Upper lobe of left lung (tissue), 6 donors: ENCODE data around the gene SCN10A. TPM values are rescaled to one million over a fixed set of nuclear protein-coding genes. Genes with fewer than 3 reads are reported as not detected.

Experiments used
- ATAC-seq, 2 donors: fragments of 200-7000 bp; cut with Tn5 transposase; one replicate each; pipeline ENCODE4 v1.9.1; 2022; ENCODE audit warnings: mild to moderate bottlenecking in 2 of 2, moderate library complexity in 2 of 2; ENCODE audit not compliant: low FRiP score in 2 of 2
- DNase-seq, 2 donors: peaks; one replicate each; pipeline ENCODE4 v3.0.0-alpha.2; 2019 to 2020
- H3K27ac ChIP-seq, 4 donors: fragments of 200-600 bp; sonication (generic); one replicate each; pipeline ENCODE4 v1.5.1; 2016 to 2019
- H3K27me3 ChIP-seq, 4 donors: fragments of 200-600 bp; sonication (generic); one replicate each; pipeline ENCODE4 v1.5.1; 2017 to 2019
- H3K36me3 ChIP-seq, 4 donors: fragments of 200-600 bp; sonication (generic); one replicate each; pipeline ENCODE4 v1.5.1; 2016 to 2019
- H3K4me1 ChIP-seq, 4 donors: fragments of 200-600 bp; sonication (generic); one replicate each; pipeline ENCODE4 v1.5.1; 2018 to 2019
- H3K4me3 ChIP-seq, 4 donors: fragments of 200-600 bp; sonication (generic); one replicate each; pipeline ENCODE4 v1.5.1; 2017 to 2019; ENCODE audit warnings: mild to moderate bottlenecking in 2 of 4, moderate library complexity in 1 of 4
- H3K9me3 ChIP-seq, 4 donors: fragments of 200-600 bp; sonication (generic); one replicate each; pipeline ENCODE4 v1.5.1; 2018 to 2019
- EP300 ChIP-seq, 4 donors: sonication (generic); formaldehyde crosslinking; IDR thresholded peaks; one replicate each; pipeline ENCODE4 v1.5.1; 2017; ENCODE audit warnings: antibody characterized with exemption in 4 of 4, control low read depth in 2 of 4
- POLR2A ChIP-seq, 4 donors: fragments of 450-650 bp; IDR thresholded peaks; one replicate each; pipeline ENCODE4 v1.5.1; 2016 to 2017; ENCODE audit warnings: antibody characterized with exemption in 4 of 4, mild to moderate bottlenecking in 2 of 4
- POLR2AphosphoS5 ChIP-seq, 2 donors: sonication (generic); formaldehyde crosslinking; IDR thresholded peaks; one replicate each; pipeline ENCODE4 v1.5.1; 2017; ENCODE audit warnings: antibody characterized with exemption in 2 of 2
- WGBS, 2 donors: methylation state at CpG; one replicate each; pipeline ENCODE4 v1.1.5; 2017 to 2018; 5-methylcytosine and 5-hydroxymethylcytosine counted together
- total RNA-seq, 6 donors: library from RNA; depleted of rRNA in 4 of 6; stranded (reverse); fragments of >200 nt in 4 of 6; gene quantifications; one replicate each; pipeline versions ENCODE4 v1.1.0 to v1.2.1, GENCODE V29; 2016 to 2021
- TF ChIP-seq, protein P1 (sequence below), 6 experiments: fragments of 450-650 bp in 4 of 6; fragments of 200-600 bp in 2 of 6; sonication (generic) in 2 of 6; IDR thresholded peaks; one replicate each; pipeline ENCODE4 v1.5.1; 2016 to 2019; ENCODE audit warnings: antibody characterized with exemption in 6 of 6
- donor health status: DM: no; HTN: no; CAD: no; lungs with moderate emphysema.
- donor health status: DM: no; HTN: yes; CAD: no; lungs with severe emphysema.

Gene SCN10A
- total RNA-seq, 6 donors from 2014 or later, result not detected

- 94 to 95% methylated on average over 11 to 12 of the region's 12 CpGs for WGBS, 2 donors
- H3K27ac ChIP-seq, result no peak overlapping the region
- DNase-seq (peak in 1 of 2 donors; percentile 10), ATAC-seq (no peak)
- no peak overlapping the region for H3K4me3 ChIP-seq
- H3K9me3 ChIP-seq, result no peaks in the 10 kb centered on the region
- H3K27me3 ChIP-seq, result no peaks in the 10 kb centered on the region
- no peaks in the 10 kb centered on the region for H3K4me1 ChIP-seq
- no peaks in the 10 kb centered on the region for H3K36me3 ChIP-seq
- TF ChIP-seq, protein P1, sequence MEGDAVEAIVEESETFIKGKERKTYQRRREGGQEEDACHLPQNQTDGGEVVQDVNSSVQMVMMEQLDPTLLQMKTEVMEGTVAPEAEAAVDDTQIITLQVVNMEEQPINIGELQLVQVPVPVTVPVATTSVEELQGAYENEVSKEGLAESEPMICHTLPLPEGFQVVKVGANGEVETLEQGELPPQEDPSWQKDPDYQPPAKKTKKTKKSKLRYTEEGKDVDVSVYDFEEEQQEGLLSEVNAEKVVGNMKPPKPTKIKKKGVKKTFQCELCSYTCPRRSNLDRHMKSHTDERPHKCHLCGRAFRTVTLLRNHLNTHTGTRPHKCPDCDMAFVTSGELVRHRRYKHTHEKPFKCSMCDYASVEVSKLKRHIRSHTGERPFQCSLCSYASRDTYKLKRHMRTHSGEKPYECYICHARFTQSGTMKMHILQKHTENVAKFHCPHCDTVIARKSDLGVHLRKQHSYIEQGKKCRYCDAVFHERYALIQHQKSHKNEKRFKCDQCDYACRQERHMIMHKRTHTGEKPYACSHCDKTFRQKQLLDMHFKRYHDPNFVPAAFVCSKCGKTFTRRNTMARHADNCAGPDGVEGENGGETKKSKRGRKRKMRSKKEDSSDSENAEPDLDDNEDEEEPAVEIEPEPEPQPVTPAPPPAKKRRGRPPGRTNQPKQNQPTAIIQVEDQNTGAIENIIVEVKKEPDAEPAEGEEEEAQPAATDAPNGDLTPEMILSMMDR (IDR thresholded peaks at IDR 0.05), result no peak
- TF ChIP-seq EP300 (IDR thresholded peaks at IDR 0.05) (no peak), POLR2A (IDR thresholded peaks at IDR 0.05) (no peak), POLR2AphosphoS5 (IDR thresholded peaks at IDR 0.05) (no peak)
Measured at GRCh38 chr3:38698061-38698460, 118.0 kb downstream of the SCN10A start.

DNA sequence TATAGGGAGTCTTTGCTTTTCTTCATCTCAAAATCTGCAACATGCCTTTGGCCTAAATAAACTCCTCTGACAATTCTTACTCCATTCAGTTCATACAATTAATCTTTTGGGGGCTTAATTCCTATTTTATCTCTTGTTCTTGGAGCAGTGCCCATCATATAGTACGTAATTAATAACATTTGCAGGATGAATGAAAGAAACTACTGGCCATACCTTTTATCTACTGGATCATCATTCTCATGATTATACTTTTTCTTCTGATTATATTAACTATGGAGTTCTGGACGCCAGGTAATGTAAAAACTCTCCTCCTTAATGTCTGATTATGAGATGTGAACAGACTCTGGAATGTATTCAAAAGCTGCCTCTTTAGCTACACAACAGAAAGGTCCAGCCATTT is 120.0 kb downstream of the SCN10A start:
- ATAC-seq, result no peak
- no peaks in the 10 kb centered on the region for H3K36me3 ChIP-seq
- H3K4me3 ChIP-seq, result no peak overlapping the region
- no peaks in the 10 kb centered on the region for H3K4me1 ChIP-seq
- DNase-seq, result no peak
- H3K27me3 ChIP-seq, result no peaks in the 10 kb centered on the region
- H3K27ac ChIP-seq, result no peak overlapping the region
- no peaks in the 10 kb centered on the region for H3K9me3 ChIP-seq
- TF ChIP-seq, protein P1 (IDR thresholded peaks at IDR 0.05), result no peak
- TF ChIP-seq EP300 (IDR thresholded peaks at IDR 0.05) (no peak), POLR2AphosphoS5 (IDR thresholded peaks at IDR 0.05) (no peak), POLR2A (IDR thresholded peaks at IDR 0.05) (no peak)
- WGBS, 2 donors, result 68 to 83% methylated on average over 2 of the region's 2 CpGs

GRCh38 chr3:38690185-38690584 is 125.8 kb downstream of the SCN10A start:
- H3K4me3 ChIP-seq, result no peak overlapping the region
- TF ChIP-seq EP300 (IDR thresholded peaks at IDR 0.05), result no peak
- no peak overlapping the region for H3K27ac ChIP-seq
- WGBS, 2 donors, result 89 to 97% methylated on average over 2 of the region's 2 CpGs
- H3K4me1 ChIP-seq, result no peaks in the 10 kb centered on the region
- no peaks in the 10 kb centered on the region for H3K9me3 ChIP-seq
- no peaks in the 10 kb centered on the region for H3K27me3 ChIP-seq
- no peak for DNase-seq
- no peaks in the 10 kb centered on the region for H3K36me3 ChIP-seq
- ATAC-seq, result no peak

- 80 to 84% methylated on average over 3 of the region's 3 CpGs for WGBS, 2 donors
- no peak overlapping the region for H3K4me3 ChIP-seq
- ATAC-seq (no peak), DNase-seq (no peak)
- H3K36me3 ChIP-seq, result no peaks in the 10 kb centered on the region
- H3K27me3 ChIP-seq, result no peaks in the 10 kb centered on the region
- H3K27ac ChIP-seq, result no peak overlapping the region
- no peaks in the 10 kb centered on the region for H3K4me1 ChIP-seq
- no peaks in the 10 kb centered on the region for H3K9me3 ChIP-seq
- TF ChIP-seq, protein P1 (IDR thresholded peaks at IDR 0.05), result no peak
- TF ChIP-seq POLR2AphosphoS5 (IDR thresholded peaks at IDR 0.05) (no peak), EP300 (IDR thresholded peaks at IDR 0.05) (no peak), POLR2A (IDR thresholded peaks at IDR 0.05) (no peak)
Measured at GRCh38 chr3:38689774-38690173, 126.2 kb downstream of the SCN10A start.

GRCh38 chr3:38689346-38689745 is 126.7 kb downstream of the SCN10A start:
- Histone ChIP-seq H3K4me1 (no peaks in the 10 kb centered on the region), H3K4me3 (no peak overlapping the region), H3K36me3 (no peaks in the 10 kb centered on the region), H3K27me3 (no peaks in the 10 kb centered on the region), H3K9me3 (no peaks in the 10 kb centered on the region), H3K27ac (no peak overlapping the region)
- WGBS, 2 donors, result 90 to 93% methylated on average over 4 of the region's 4 CpGs
- DNase-seq (no peak), ATAC-seq (no peak)
- TF ChIP-seq POLR2A (IDR thresholded peaks at IDR 0.05) (no peak), POLR2AphosphoS5 (IDR thresholded peaks at IDR 0.05) (no peak), EP300 (IDR thresholded peaks at IDR 0.05) (no peak)
- TF ChIP-seq, protein P1 (IDR thresholded peaks at IDR 0.05), result no peak
